Esophagus squamous epithelium (tissue), 4 donors: Measurements from ENCODE around the gene PRC1.

Source experiments
- CTCF ChIP-seq, 6 experiments: fragments of 450-650 bp in 4 of 6; fragments of 200-600 bp in 2 of 6; sonication (generic) in 2 of 6; IDR thresholded peaks; one replicate each; pipeline ENCODE4 v1.5.1; 2016 to 2019; ENCODE audit warnings: antibody characterized with exemption in 6 of 6, mild to moderate bottlenecking in 4 of 6, moderate library complexity in 4 of 6
- POLR2A ChIP-seq, 4 donors: fragments of 450-650 bp; IDR thresholded peaks; one replicate each; pipeline ENCODE4 v1.6.1; 2017; ENCODE audit warnings: antibody characterized with exemption in 4 of 4, mild to moderate bottlenecking in 4 of 4, moderate library complexity in 3 of 4

GRCh38 chr15:90930861-90931574, 63.3 kb downstream of the PRC1 start:
- no peak for TF ChIP-seq CTCF (IDR thresholded peaks at IDR 0.05)
- TF ChIP-seq POLR2A (IDR thresholded peaks at IDR 0.05), result no peak
